ENCODE data around the gene PRDM1. TPM values are rescaled to one million over a fixed set of nuclear protein-coding genes. Genes with fewer than 3 reads are reported as not detected.

The PRDM1 gene
- polyA plus RNA-seq, 2 donors, result 29.7 to 37.6 TPM

GRCh38 chr6:106051226-106051625 is 34.9 kb upstream of the PRDM1 start:
- WGBS, 2 donors, result 82 to 85% methylated on average over 3 of the region's 3 CpGs
- Histone ChIP-seq H3K27me3 (ENCODE audit: control insufficient read depth in 1 of 2, insufficient read depth in 2 of 2, low read length in 2 of 2) (no peaks in the 10 kb centered on the region), H3K4me3 (ENCODE audit: low read depth in 1 of 2, low read length in 2 of 2) (no peak overlapping the region), H3K36me3 (ENCODE audit: control insufficient read depth in 2 of 2, insufficient read depth in 2 of 2, low read length in 1 of 2) (no peaks in the 10 kb centered on the region), H3K4me1 (ENCODE audit: control insufficient read depth in 2 of 2, insufficient read depth in 2 of 2, low read length in 1 of 2) (no peaks in the 10 kb centered on the region), H3K27ac (ENCODE audit: low read depth in 2 of 2, low read length in 1 of 2) (no peak overlapping the region), H3K9me3 (ENCODE audit: control insufficient read depth in 2 of 2, insufficient read depth in 1 of 2, low read depth in 1 of 2, low read length in 1 of 2) (no peaks in the 10 kb centered on the region)

DNA sequence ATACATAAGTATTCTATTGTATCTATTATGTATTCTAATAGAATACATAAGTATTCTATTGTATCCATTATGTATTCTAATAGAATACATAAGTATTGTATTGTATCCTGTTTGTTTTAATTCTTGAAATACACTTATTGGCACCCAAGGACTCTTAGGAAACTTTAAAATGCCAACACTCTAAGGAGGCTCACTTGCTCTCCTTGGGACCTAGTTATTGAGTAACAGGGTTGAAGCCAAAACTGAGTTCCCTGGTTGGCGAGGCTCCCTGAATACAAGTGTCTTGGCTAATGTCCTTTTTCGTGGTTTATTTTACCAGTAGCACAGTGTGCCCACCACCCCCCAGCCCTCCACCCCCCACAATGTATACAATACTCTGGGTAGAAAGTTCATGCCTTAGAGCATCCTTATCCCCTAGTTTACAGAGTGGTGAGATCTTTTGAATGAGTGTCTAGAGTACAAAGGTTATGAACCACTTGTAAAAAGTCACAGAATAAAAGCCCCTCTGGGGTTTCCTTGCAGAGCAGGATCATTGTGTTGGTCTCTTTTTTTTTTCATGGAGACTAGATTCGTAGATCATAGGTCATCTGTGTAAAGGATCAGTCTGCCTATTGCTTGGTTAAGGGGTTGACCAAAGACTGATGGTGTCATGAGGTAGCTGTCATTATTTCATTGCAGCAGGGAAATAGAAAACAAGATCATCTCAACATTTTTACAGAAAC is 32.5 kb upstream of the PRDM1 start:
- H3K27me3 ChIP-seq (ENCODE audit: control insufficient read depth in 1 of 2, insufficient read depth in 2 of 2, low read length in 2 of 2), result no peaks in the 10 kb centered on the region
- no peaks in the 10 kb centered on the region for H3K9me3 ChIP-seq (ENCODE audit: control insufficient read depth in 2 of 2, insufficient read depth in 1 of 2, low read depth in 1 of 2, low read length in 1 of 2)
- no peaks in the 10 kb centered on the region for H3K36me3 ChIP-seq (ENCODE audit: control insufficient read depth in 2 of 2, insufficient read depth in 2 of 2, low read length in 1 of 2)
- H3K4me1 ChIP-seq (ENCODE audit: control insufficient read depth in 2 of 2, insufficient read depth in 2 of 2, low read length in 1 of 2), result no peaks in the 10 kb centered on the region
- H3K27ac ChIP-seq (ENCODE audit: low read depth in 2 of 2, low read length in 1 of 2), result no peak overlapping the region
- no peak overlapping the region for H3K4me3 ChIP-seq (ENCODE audit: low read depth in 1 of 2, low read length in 2 of 2)
- 71 to 73% methylated on average over 3 of the region's 3 CpGs for WGBS, 2 donors

DNA sequence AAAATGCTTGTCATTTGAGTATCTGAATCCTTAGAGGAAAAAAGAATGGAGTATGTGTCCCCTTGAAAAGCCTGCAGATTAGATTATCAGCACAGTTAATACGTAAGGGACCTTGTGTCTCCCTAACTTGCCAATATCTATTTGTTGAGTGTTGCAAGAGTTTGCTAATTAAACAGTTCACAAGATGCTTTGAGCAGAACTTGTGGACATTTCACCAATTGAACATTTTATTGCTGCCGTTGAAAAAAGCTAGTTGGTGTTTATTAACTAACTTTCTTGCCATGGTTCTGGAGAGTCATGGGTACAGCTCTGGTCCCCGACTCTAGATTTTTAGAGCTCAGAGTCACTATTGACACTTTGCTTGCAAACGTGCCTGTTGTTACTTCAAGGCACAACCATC is 30.6 kb upstream of the PRDM1 start:
- Histone ChIP-seq H3K27ac (ENCODE audit: low read depth in 2 of 2, low read length in 1 of 2) (no peak overlapping the region), H3K4me3 (ENCODE audit: low read depth in 1 of 2, low read length in 2 of 2) (no peak overlapping the region), H3K36me3 (ENCODE audit: control insufficient read depth in 2 of 2, insufficient read depth in 2 of 2, low read length in 1 of 2) (no peaks in the 10 kb centered on the region), H3K4me1 (ENCODE audit: control insufficient read depth in 2 of 2, insufficient read depth in 2 of 2, low read length in 1 of 2) (no peaks in the 10 kb centered on the region), H3K27me3 (ENCODE audit: control insufficient read depth in 1 of 2, insufficient read depth in 2 of 2, low read length in 2 of 2) (no peaks in the 10 kb centered on the region), H3K9me3 (ENCODE audit: control insufficient read depth in 2 of 2, insufficient read depth in 1 of 2, low read depth in 1 of 2, low read length in 1 of 2) (no peaks in the 10 kb centered on the region)
- 82 to 90% methylated on average over 4 of the region's 4 CpGs for WGBS, 2 donors

- Histone ChIP-seq H3K36me3 (ENCODE audit: control insufficient read depth in 2 of 2, insufficient read depth in 2 of 2, low read length in 1 of 2) (no peaks in the 10 kb centered on the region), H3K27ac (ENCODE audit: low read depth in 2 of 2, low read length in 1 of 2) (no peak overlapping the region)
- 76 to 84% methylated on average over 5 of the region's 5 CpGs for WGBS, 2 donors
These were observed 29.9 kb upstream of the PRDM1 start for GRCh38 chr6:106056060-106056745.

GRCh38 chr6:106056746-106057390 is 29.3 kb upstream of the PRDM1 start:
- Histone ChIP-seq H3K27ac (ENCODE audit: low read depth in 2 of 2, low read length in 1 of 2) (no peak overlapping the region), H3K36me3 (ENCODE audit: control insufficient read depth in 2 of 2, insufficient read depth in 2 of 2, low read length in 1 of 2) (no peaks in the 10 kb centered on the region), H3K4me3 (ENCODE audit: low read depth in 1 of 2, low read length in 2 of 2) (no peak overlapping the region), H3K27me3 (ENCODE audit: control insufficient read depth in 1 of 2, insufficient read depth in 2 of 2, low read length in 2 of 2) (no peaks in the 10 kb centered on the region), H3K4me1 (ENCODE audit: control insufficient read depth in 2 of 2, insufficient read depth in 2 of 2, low read length in 1 of 2) (no peaks in the 10 kb centered on the region), H3K9me3 (ENCODE audit: control insufficient read depth in 2 of 2, insufficient read depth in 1 of 2, low read depth in 1 of 2, low read length in 1 of 2) (no peaks in the 10 kb centered on the region)
- WGBS, 2 donors, result 45 to 65% methylated on average over 1 of the region's 1 CpG

More at GRCh38 chr6:106056060-106056745, 29.9 kb upstream of the PRDM1 start:
- Histone ChIP-seq H3K4me1 (ENCODE audit: control insufficient read depth in 2 of 2, insufficient read depth in 2 of 2, low read length in 1 of 2) (no peaks in the 10 kb centered on the region), H3K4me3 (ENCODE audit: low read depth in 1 of 2, low read length in 2 of 2) (no peak overlapping the region), H3K9me3 (ENCODE audit: control insufficient read depth in 2 of 2, insufficient read depth in 1 of 2, low read depth in 1 of 2, low read length in 1 of 2) (no peaks in the 10 kb centered on the region), H3K27me3 (ENCODE audit: control insufficient read depth in 1 of 2, insufficient read depth in 2 of 2, low read length in 2 of 2) (no peaks in the 10 kb centered on the region)

GRCh38 chr6:106059331-106059730 is 26.8 kb upstream of the PRDM1 start:
- Histone ChIP-seq H3K27ac (ENCODE audit: low read depth in 2 of 2, low read length in 1 of 2) (no peak overlapping the region), H3K4me1 (ENCODE audit: control insufficient read depth in 2 of 2, insufficient read depth in 2 of 2, low read length in 1 of 2) (no peaks in the 10 kb centered on the region), H3K36me3 (ENCODE audit: control insufficient read depth in 2 of 2, insufficient read depth in 2 of 2, low read length in 1 of 2) (no peaks in the 10 kb centered on the region), H3K27me3 (ENCODE audit: control insufficient read depth in 1 of 2, insufficient read depth in 2 of 2, low read length in 2 of 2) (no peaks in the 10 kb centered on the region), H3K9me3 (ENCODE audit: control insufficient read depth in 2 of 2, insufficient read depth in 1 of 2, low read depth in 1 of 2, low read length in 1 of 2) (no peaks in the 10 kb centered on the region), H3K4me3 (ENCODE audit: low read depth in 1 of 2, low read length in 2 of 2) (no peak overlapping the region)
- 84 to 85% methylated on average over 2 of the region's 2 CpGs for WGBS, 2 donors

DNA sequence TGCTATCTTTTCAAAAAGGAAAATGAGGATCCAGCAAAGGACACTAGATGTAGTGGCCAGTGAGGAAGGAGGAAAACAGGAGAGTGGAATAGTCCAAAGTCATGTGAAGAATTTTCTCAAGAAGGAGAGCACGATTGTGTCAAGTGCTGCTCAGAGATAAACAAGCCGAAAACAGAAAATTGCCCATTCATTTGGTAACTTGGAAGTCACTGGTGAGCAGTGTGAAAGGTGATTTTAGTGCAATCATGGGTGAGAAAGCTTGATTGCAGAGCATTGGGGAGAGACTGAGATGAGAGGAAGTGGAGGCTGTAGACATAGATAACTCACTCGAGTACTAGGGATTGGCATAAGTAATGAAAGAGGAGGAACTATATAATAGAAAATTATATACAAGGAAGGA is 26.0 kb upstream of the PRDM1 start:
- no peaks in the 10 kb centered on the region for H3K27me3 ChIP-seq (ENCODE audit: control insufficient read depth in 1 of 2, insufficient read depth in 2 of 2, low read length in 2 of 2)
- H3K36me3 ChIP-seq (ENCODE audit: control insufficient read depth in 2 of 2, insufficient read depth in 2 of 2, low read length in 1 of 2), result no peaks in the 10 kb centered on the region
- no peak overlapping the region for H3K27ac ChIP-seq (ENCODE audit: low read depth in 2 of 2, low read length in 1 of 2)
- H3K9me3 ChIP-seq (ENCODE audit: control insufficient read depth in 2 of 2, insufficient read depth in 1 of 2, low read depth in 1 of 2, low read length in 1 of 2), result no peaks in the 10 kb centered on the region
- WGBS, 2 donors, result 82 to 86% methylated on average over 3 of the region's 3 CpGs
- H3K4me3 ChIP-seq (ENCODE audit: low read depth in 1 of 2, low read length in 2 of 2), result no peak overlapping the region
- no peaks in the 10 kb centered on the region for H3K4me1 ChIP-seq (ENCODE audit: control insufficient read depth in 2 of 2, insufficient read depth in 2 of 2, low read length in 1 of 2)

GRCh38 chr6:106063448-106063850 is 22.7 kb upstream of the PRDM1 start:
- 69 to 79% methylated on average over 2 of the region's 2 CpGs for WGBS, 2 donors
- H3K9me3 ChIP-seq (ENCODE audit: control insufficient read depth in 2 of 2, insufficient read depth in 1 of 2, low read depth in 1 of 2, low read length in 1 of 2), result no peaks in the 10 kb centered on the region
- H3K27ac ChIP-seq (ENCODE audit: low read depth in 2 of 2, low read length in 1 of 2), result no peak overlapping the region
- no peaks in the 10 kb centered on the region for H3K27me3 ChIP-seq (ENCODE audit: control insufficient read depth in 1 of 2, insufficient read depth in 2 of 2, low read length in 2 of 2)
- H3K4me1 ChIP-seq (ENCODE audit: control insufficient read depth in 2 of 2, insufficient read depth in 2 of 2, low read length in 1 of 2), result no peaks in the 10 kb centered on the region
- no peaks in the 10 kb centered on the region for H3K36me3 ChIP-seq (ENCODE audit: control insufficient read depth in 2 of 2, insufficient read depth in 2 of 2, low read length in 1 of 2)
- H3K4me3 ChIP-seq (ENCODE audit: low read depth in 1 of 2, low read length in 2 of 2), result no peak overlapping the region

DNA sequence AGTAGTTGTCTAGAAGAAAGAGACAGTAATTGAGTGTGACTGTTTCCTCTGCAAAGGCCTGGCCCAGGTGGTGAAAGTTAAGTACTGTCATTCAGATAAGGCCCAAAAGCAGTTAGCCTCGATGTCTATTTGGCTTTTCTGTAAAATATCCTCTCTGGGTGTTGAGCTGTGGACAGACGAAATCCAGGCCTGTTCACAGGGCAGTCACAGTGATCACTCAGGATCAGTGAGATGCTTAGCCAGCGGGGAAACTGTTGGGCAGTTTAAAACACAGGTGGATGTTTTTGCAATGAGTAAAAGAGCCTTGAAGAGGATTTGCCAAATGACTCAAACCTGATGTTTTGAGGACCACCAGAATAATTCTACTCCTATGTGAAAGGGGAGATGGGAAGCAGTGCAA is 22.0 kb upstream of the PRDM1 start:
- no peak overlapping the region for H3K27ac ChIP-seq (ENCODE audit: low read depth in 2 of 2, low read length in 1 of 2)
- 69% methylated on average over 3 of the region's 3 CpGs for WGBS, 2 donors
- no peaks in the 10 kb centered on the region for H3K36me3 ChIP-seq (ENCODE audit: control insufficient read depth in 2 of 2, insufficient read depth in 2 of 2, low read length in 1 of 2)
- no peaks in the 10 kb centered on the region for H3K9me3 ChIP-seq (ENCODE audit: control insufficient read depth in 2 of 2, insufficient read depth in 1 of 2, low read depth in 1 of 2, low read length in 1 of 2)
- no peaks in the 10 kb centered on the region for H3K4me1 ChIP-seq (ENCODE audit: control insufficient read depth in 2 of 2, insufficient read depth in 2 of 2, low read length in 1 of 2)
- H3K27me3 ChIP-seq (ENCODE audit: control insufficient read depth in 1 of 2, insufficient read depth in 2 of 2, low read length in 2 of 2), result no peaks in the 10 kb centered on the region
- no peak overlapping the region for H3K4me3 ChIP-seq (ENCODE audit: low read depth in 1 of 2, low read length in 2 of 2)
